ENCODE results near the gene PRRC2A. TPM values are rescaled to one million over a fixed set of nuclear protein-coding genes. Genes with fewer than 3 reads are reported as not detected.

Gene PRRC2A
- total RNA-seq (100 to 1,000 TPM; 119 to 198 (median 176) TPM), polyA plus RNA-seq (100 to 1,000 TPM in 2 of 3 donors, 10 to 100 TPM in 1; 84.1 to 151 (median 146) TPM)
- long read RNA-seq, donor 1, partial matches to known transcripts = 12 of 14 reads
- long read RNA-seq, donor 1, other reads (novel, unspliced or antisense) = 0 of 14 reads
- long read RNA-seq, donor 2, full-length matches to known transcripts = 6 of 131 reads
- long read RNA-seq, donor 2, partial matches to known transcripts = 119 of 131 reads
- long read RNA-seq, donor 2, other reads (novel, unspliced or antisense) = 6 of 131 reads

DNA sequence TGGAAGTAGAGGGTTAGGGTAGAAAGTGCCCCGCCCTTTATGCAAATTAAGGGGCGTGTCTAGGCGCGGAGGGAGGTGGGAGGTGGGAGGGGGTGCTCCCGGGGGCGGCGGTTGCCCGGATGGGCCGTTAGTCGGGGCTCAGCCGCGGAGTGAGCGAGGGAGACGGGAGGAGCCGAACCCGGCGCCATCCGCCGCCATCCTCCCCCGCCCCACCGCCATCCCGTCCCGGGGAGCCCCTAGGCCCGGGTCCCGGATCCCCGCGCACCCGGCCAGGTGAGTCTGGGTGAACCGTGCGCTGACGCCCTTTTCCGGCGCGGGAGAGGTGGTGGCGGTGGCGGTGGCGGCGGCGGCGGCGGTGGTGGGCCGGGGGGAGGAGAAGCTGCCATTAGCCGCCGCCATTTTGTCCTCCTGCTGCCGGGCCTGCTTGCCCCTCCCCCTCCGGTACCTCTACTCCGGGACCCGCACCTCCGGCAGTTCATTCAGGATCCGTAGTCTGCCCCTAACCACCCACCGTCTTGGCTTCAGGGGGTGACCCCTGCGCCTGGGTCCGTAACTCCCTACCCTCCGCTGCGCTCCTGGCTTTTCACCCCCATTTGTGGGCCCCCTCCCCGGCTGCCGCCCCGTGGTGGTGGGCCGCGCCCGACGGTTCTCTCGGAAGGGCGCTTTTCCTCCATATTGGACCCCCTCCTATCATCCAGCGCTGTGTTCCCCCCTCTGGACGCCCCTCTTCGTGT lies at the start of gene PRRC2A:
Gene PRRC2A (plus strand): TSS at position 130 of the 734 bp plus-strand sequence. CDS start 2,075 bp downstream, outside the sequence.
- peaks cover 7 to 37% (median 26%) of the 10 kb centered on the region in 6 donors for H3K36me3 ChIP-seq
- H3K4me3 ChIP-seq = peak within 1 kb of the TSS; percentile 57 to 89 (median 76)
- 0 to 1% (median 0%) methylated on average over 31 to 61 of the region's 67 CpGs for WGBS, 5 donors
- TF ChIP-seq POLR2A (IDR thresholded peaks at IDR 0.05) (peak; percentile 27 to 58 (median 57)), POLR2AphosphoS5 (IDR thresholded peaks at IDR 0.05) (peak in 2 of 3 donors; percentile 60 to 67)
- TF ChIP-seq, protein P1, sequence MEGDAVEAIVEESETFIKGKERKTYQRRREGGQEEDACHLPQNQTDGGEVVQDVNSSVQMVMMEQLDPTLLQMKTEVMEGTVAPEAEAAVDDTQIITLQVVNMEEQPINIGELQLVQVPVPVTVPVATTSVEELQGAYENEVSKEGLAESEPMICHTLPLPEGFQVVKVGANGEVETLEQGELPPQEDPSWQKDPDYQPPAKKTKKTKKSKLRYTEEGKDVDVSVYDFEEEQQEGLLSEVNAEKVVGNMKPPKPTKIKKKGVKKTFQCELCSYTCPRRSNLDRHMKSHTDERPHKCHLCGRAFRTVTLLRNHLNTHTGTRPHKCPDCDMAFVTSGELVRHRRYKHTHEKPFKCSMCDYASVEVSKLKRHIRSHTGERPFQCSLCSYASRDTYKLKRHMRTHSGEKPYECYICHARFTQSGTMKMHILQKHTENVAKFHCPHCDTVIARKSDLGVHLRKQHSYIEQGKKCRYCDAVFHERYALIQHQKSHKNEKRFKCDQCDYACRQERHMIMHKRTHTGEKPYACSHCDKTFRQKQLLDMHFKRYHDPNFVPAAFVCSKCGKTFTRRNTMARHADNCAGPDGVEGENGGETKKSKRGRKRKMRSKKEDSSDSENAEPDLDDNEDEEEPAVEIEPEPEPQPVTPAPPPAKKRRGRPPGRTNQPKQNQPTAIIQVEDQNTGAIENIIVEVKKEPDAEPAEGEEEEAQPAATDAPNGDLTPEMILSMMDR (IDR thresholded peaks at IDR 0.05 in 8 of 11, conservative IDR thresholded peaks at IDR 0.05 in 3 of 11) = no peak
- H3K9me3 ChIP-seq = no peaks in the 10 kb centered on the region
- peak; percentile 98 for DNase-seq
- H3K27ac ChIP-seq = peak within 1 kb of the TSS; percentile 97 to 100 (median 98)
- peaks cover 14 to 55% (median 35%) of the 10 kb centered on the region in 6 donors for H3K4me1 ChIP-seq
- H3K27me3 ChIP-seq (replicated peaks in 1 of 7) = no peaks in the 10 kb centered on the region
- intact Hi-C loops (cut with DNase I; ENCODE audit: low total_unique reads) = no loop called here

DNA sequence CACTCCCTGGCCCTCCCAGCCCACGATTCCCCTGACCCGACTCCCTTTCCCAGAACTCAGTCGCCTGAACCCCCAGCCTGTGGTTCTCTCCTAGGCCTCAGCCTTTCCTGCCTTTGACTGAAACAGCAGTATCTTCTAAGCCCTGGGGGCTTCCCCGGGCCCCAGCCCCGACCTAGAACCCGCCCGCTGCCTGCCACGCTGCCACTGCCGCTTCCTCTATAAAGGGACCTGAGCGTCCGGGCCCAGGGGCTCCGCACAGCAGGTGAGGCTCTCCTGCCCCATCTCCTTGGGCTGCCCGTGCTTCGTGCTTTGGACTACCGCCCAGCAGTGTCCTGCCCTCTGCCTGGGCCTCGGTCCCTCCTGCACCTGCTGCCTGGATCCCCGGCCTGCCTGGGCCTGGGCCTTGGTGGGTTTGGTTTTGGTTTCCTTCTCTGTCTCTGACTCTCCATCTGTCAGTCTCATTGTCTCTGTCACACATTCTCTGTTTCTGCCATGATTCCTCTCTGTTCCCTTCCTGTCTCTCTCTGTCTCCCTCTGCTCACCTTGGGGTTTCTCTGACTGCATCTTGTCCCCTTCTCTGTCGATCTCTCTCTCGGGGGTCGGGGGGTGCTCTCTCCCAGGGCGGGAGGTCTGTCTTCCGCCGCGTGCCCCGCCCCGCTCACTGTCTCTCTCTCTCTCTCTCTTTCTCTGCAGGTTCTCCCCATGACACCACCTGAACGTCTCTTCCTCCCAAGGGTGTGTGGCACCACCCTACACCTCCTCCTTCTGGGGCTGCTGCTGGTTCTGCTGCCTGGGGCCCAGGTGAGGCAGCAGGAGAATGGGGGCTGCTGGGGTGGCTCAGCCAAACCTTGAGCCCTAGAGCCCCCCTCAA lies 48.2 kb upstream of the PRRC2A start, which contains the start of gene LTA:
Gene LTA (plus strand): TSS at position 249 of the 871 bp plus-strand sequence. CDS start 454 bp downstream, at position 703.
- DNase-seq = peak; percentile 92
- intact Hi-C loops (cut with DNase I; ENCODE audit: low total_unique reads) = no loop called here
- TF ChIP-seq POLR2A (IDR thresholded peaks at IDR 0.05) (peak in 1 of 3 donors; percentile 58), POLR2AphosphoS5 (IDR thresholded peaks at IDR 0.05) (peak; percentile 80 to 85 (median 85))
- TF ChIP-seq, protein P1 (IDR thresholded peaks at IDR 0.05 in 8 of 11, conservative IDR thresholded peaks at IDR 0.05 in 3 of 11) = no peak
- 47 to 68% (median 62%) methylated on average over 27 of the region's 27 CpGs for WGBS, 5 donors
- Histone ChIP-seq H3K9me3 (no peaks in the 10 kb centered on the region), H3K27ac (peak within 1 kb of the TSS; percentile 64 to 98 (median 89)), H3K36me3 (peaks cover 0 to 8% (median 0%) of the 10 kb centered on the region in 6 donors), H3K4me3 (peak within 1 kb of the TSS; percentile 16 to 71 (median 42)), H3K27me3 (replicated peaks in 1 of 7) (no peaks in the 10 kb centered on the region), H3K4me1 (peaks cover 43 to 100% (median 83%) of the 10 kb centered on the region in 6 donors)

DNA sequence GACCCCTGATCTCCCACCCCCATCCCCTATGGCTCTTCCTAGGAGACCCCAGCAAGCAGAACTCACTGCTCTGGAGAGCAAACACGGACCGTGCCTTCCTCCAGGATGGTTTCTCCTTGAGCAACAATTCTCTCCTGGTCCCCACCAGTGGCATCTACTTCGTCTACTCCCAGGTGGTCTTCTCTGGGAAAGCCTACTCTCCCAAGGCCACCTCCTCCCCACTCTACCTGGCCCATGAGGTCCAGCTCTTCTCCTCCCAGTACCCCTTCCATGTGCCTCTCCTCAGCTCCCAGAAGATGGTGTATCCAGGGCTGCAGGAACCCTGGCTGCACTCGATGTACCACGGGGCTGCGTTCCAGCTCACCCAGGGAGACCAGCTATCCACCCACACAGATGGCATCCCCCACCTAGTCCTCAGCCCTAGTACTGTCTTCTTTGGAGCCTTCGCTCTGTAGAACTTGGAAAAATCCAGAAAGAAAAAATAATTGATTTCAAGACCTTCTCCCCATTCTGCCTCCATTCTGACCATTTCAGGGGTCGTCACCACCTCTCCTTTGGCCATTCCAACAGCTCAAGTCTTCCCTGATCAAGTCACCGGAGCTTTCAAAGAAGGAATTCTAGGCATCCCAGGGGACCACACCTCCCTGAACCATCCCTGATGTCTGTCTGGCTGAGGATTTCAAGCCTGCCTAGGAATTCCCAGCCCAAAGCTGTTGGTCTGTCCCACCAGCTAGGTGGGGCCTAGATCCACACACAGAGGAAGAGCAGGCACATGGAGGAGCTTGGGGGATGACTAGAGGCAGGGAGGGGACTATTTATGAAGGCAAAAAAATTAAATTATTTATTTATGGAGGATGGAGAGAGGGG lies 47.0 kb upstream of the PRRC2A start:
- Histone ChIP-seq H3K4me1 (peaks cover 45 to 100% (median 83%) of the 10 kb centered on the region in 6 donors), H3K27ac (peak overlapping the region; percentile 36 to 98 (median 89)), H3K27me3 (replicated peaks in 1 of 7) (no peaks in the 10 kb centered on the region), H3K36me3 (peaks cover 0 to 20% (median 1%) of the 10 kb centered on the region in 6 donors), H3K4me3 (peak overlapping the region in 1 of 8 donors; percentile 71), H3K9me3 (no peaks in the 10 kb centered on the region)
- intact Hi-C loops (cut with DNase I; ENCODE audit: low total_unique reads) = no loop called here
- TF ChIP-seq, protein P1 (IDR thresholded peaks at IDR 0.05 in 8 of 11, conservative IDR thresholded peaks at IDR 0.05 in 3 of 11) = no peak
- no peak for TF ChIP-seq POLR2AphosphoS5 (IDR thresholded peaks at IDR 0.05)
- TF ChIP-seq POLR2A (IDR thresholded peaks at IDR 0.05) = no peak
- WGBS, 5 donors = 84 to 95% (median 90%) methylated on average over 9 of the region's 9 CpGs
- peak; percentile 58 for DNase-seq
